Measurements from ENCODE around the gene CDK1.

DNA sequence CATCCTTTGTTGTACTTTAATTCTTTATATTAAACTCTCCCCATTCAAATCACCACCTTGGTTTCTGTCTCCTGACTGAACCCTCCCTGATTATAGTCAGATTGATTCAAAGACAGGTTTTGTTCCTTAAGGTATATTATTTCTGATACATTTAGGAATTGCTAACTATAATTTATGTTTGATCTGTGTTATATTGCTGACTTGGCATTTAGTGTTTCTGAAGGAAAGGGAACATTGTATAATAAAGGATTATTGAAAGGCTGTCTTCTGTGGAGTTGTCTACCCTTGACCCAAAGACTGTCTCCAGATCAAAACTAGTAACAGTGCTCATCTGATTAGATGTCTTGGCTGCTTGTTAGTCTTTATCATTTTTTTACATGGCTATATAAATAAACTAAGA, 10.3 kb downstream of the CDK1 start:
- TF ChIP-seq POLR2A (IDR thresholded peaks at IDR 0.05; ENCODE audit: low read depth, low read length) (no peak), TCF7 (IDR thresholded peaks at IDR 0.05; ENCODE audit: borderline replicate concordance) (no peak), CEBPB (IDR thresholded peaks at IDR 0.05; ENCODE audit: borderline replicate concordance in 1 of 2, low read depth in 2 of 2, low read length in 2 of 2) (no peak), CHD2 (IDR thresholded peaks at IDR 0.05; ENCODE audit: borderline replicate concordance, low read depth, low read length) (no peak), TAF1 (IDR thresholded peaks at IDR 0.05; ENCODE audit: borderline replicate concordance, low read depth, low read length) (no peak), EZH2 (IDR thresholded peaks at IDR 0.05; ENCODE audit: borderline replicate concordance, control insufficient read depth, low read depth, low read length) (no peak), POLR2AphosphoS5 (IDR thresholded peaks at IDR 0.05; ENCODE audit: low read length) (no peak), SP1 (IDR thresholded peaks at IDR 0.05; ENCODE audit: low read depth, low read length) (no peak), ASH2L (IDR thresholded peaks at IDR 0.05; ENCODE audit: borderline replicate concordance, low read depth) (no peak), EP300 (IDR thresholded peaks at IDR 0.05; ENCODE audit: borderline replicate concordance in 1 of 2, control insufficient read depth in 1 of 2, low read depth in 2 of 2, low read length in 2 of 2) (no peak)
- TF ChIP-seq, protein P1, sequence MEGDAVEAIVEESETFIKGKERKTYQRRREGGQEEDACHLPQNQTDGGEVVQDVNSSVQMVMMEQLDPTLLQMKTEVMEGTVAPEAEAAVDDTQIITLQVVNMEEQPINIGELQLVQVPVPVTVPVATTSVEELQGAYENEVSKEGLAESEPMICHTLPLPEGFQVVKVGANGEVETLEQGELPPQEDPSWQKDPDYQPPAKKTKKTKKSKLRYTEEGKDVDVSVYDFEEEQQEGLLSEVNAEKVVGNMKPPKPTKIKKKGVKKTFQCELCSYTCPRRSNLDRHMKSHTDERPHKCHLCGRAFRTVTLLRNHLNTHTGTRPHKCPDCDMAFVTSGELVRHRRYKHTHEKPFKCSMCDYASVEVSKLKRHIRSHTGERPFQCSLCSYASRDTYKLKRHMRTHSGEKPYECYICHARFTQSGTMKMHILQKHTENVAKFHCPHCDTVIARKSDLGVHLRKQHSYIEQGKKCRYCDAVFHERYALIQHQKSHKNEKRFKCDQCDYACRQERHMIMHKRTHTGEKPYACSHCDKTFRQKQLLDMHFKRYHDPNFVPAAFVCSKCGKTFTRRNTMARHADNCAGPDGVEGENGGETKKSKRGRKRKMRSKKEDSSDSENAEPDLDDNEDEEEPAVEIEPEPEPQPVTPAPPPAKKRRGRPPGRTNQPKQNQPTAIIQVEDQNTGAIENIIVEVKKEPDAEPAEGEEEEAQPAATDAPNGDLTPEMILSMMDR (IDR thresholded peaks at IDR 0.05 in 2 of 3, conservative IDR thresholded peaks at IDR 0.05 in 1 of 3; ENCODE audit: control insufficient read depth in 2 of 3, extremely low read depth in 1 of 3, insufficient read depth in 1 of 3, low read depth in 3 of 3, low read length in 3 of 3), result no peak
- TF ChIP-seq, protein P2, sequence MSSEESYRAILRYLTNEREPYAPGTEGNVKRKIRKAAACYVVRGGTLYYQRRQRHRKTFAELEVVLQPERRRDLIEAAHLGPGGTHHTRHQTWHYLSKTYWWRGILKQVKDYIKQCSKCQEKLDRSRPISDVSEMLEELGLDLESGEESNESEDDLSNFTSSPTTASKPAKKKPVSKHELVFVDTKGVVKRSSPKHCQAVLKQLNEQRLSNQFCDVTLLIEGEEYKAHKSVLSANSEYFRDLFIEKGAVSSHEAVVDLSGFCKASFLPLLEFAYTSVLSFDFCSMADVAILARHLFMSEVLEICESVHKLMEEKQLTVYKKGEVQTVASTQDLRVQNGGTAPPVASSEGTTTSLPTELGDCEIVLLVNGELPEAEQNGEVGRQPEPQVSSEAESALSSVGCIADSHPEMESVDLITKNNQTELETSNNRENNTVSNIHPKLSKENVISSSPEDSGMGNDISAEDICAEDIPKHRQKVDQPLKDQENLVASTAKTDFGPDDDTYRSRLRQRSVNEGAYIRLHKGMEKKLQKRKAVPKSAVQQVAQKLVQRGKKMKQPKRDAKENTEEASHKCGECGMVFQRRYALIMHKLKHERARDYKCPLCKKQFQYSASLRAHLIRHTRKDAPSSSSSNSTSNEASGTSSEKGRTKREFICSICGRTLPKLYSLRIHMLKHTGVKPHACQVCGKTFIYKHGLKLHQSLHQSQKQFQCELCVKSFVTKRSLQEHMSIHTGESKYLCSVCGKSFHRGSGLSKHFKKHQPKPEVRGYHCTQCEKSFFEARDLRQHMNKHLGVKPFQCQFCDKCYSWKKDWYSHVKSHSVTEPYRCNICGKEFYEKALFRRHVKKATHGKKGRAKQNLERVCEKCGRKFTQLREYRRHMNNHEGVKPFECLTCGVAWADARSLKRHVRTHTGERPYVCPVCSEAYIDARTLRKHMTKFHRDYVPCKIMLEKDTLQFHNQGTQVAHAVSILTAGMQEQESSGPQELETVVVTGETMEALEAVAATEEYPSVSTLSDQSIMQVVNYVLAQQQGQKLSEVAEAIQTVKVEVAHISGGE (CRISPR knock-in tag; IDR thresholded peaks at IDR 0.05), result no peak

Measured in GM12878 (cell line).